Body of pancreas (tissue), 4 donors: ENCODE results near the gene PGA5.

Source experiments
- CTCF ChIP-seq, 7 experiments: fragments of 450-650 bp in 4 of 7; fragments of 200-600 bp in 3 of 7; sonication (generic) in 3 of 7; IDR thresholded peaks; one replicate each; pipeline ENCODE4 v1.5.1; 2016 to 2019; ENCODE audit warnings: antibody characterized with exemption in 7 of 7
- POLR2A ChIP-seq, 3 donors: fragments of 450-650 bp; IDR thresholded peaks; one replicate each; pipeline ENCODE4 v1.6.1; 2016; ENCODE audit warnings: antibody characterized with exemption in 3 of 3, mild to moderate bottlenecking in 2 of 3

GRCh38 chr11:61297341-61297740, 56.4 kb downstream of the PGA5 start:
- TF ChIP-seq POLR2A (IDR thresholded peaks at IDR 0.05) (no peak), CTCF (IDR thresholded peaks at IDR 0.05) (no peak)
